OCI-LY3 (cell line): ENCODE results near the gene ERF.
A peak's percentile ranks its signal among the peaks of the same experiment; 100 is the strongest.

Experiments
- H2AFZ ChIP-seq: fragments of 200-600, 300-600 bp; shearing (Covaris generic); 2 replicates; pipeline ENCODE4 v1.6.0; 2014; ENCODE audit warnings: antibody characterized with exemption, low read depth, low read length
- H3K27ac ChIP-seq: fragments of 200-600, 300-600 bp; sonication (generic); 2 replicates; pipeline ENCODE4 v1.5.1; 2014; ENCODE audit warnings: mild to moderate bottlenecking, low read length, moderate library complexity, mixed read lengths
- H3K27me3 ChIP-seq: fragments of 200-600, 300-600 bp; sonication (generic); 2 replicates; pipeline ENCODE4 v1.6.1; 2014; ENCODE audit warnings: low read depth, low read length, mixed read lengths
- H3K36me3 ChIP-seq: fragments of 200-600, 300-600 bp; sonication (generic); replicated peaks from 2 replicates; pipeline ENCODE3; 2014; ENCODE audit warnings: low read depth, low read length, mixed read lengths
- H3K4me1 ChIP-seq: fragments of 300-600, 200-600 bp; sonication (generic); 2 replicates; pipeline ENCODE4 v1.6.1; 2014; ENCODE audit warnings: low read length, mixed read lengths
- H3K4me2 ChIP-seq: fragments of 200-600, 300-600 bp; sonication (generic); 2 replicates; pipeline ENCODE4 v1.6.1; 2014; ENCODE audit warnings: low read length, mixed read lengths
- H3K4me3 ChIP-seq: fragments of 300-600, 200-600 bp; sonication (generic); 2 replicates; pipeline ENCODE4 v1.5.1; 2014; ENCODE audit warnings: antibody characterized with exemption, mild to moderate bottlenecking, low read length, moderate library complexity
- H3K79me2 ChIP-seq: fragments of 300-600, 200-600 bp; shearing (Covaris generic); 2 replicates; pipeline ENCODE4 v1.6.1; 2014; ENCODE audit warnings: mild to moderate bottlenecking, low read length, mixed read lengths
- H3K9ac ChIP-seq: fragments of 300-600, 200-600 bp; shearing (Covaris generic); 2 replicates; pipeline ENCODE4 v1.6.0; 2014; ENCODE audit warnings: mild to moderate bottlenecking, low read length, moderate library complexity
- H3K9me3 ChIP-seq: fragments of 200-600, 300-600 bp; shearing (Covaris generic); 2 replicates; pipeline ENCODE4 v1.6.1; 2014; ENCODE audit warnings: low read length, mixed read lengths; ENCODE audit not compliant: insufficient read depth
- H4K20me1 ChIP-seq: fragments of 200-600, 300-600 bp; sonication (generic); 2 replicates; pipeline ENCODE4 v1.6.1; 2016; ENCODE audit warnings: low read length, mixed read lengths; ENCODE audit not compliant: insufficient read depth
- CTCF ChIP-seq: fragments of 200-600, 300-600 bp; sonication (generic); IDR thresholded peaks from 2 replicates; pipeline ENCODE4 v1.5.1; 2014; ENCODE audit warnings: antibody characterized with exemption, low read length, low read depth
- EZH2phosphoT487 ChIP-seq: fragments of 200-600 bp; shearing (Covaris generic); IDR thresholded peaks from 2 replicates; pipeline ENCODE4 v1.6.1; 2018; ENCODE audit warnings: antibody characterized with exemption, mixed run types, low read depth

ERF gene

GRCh38 chr19:42297039-42297438 lies 42.1 kb upstream of the ERF start:
- Histone ChIP-seq H3K27me3 (no peaks in the 10 kb centered on the region), H3K9ac (no peak overlapping the region), H3K79me2 (peaks cover 5% of the 10 kb centered on the region), H3K4me2 (no peak overlapping the region), H2AFZ (no peak overlapping the region), H4K20me1 (no peaks in the 10 kb centered on the region), H3K9me3 (no peaks in the 10 kb centered on the region), H3K36me3 (peaks cover 27% of the 10 kb centered on the region), H3K4me1 (peaks cover 8% of the 10 kb centered on the region), H3K27ac (no peak overlapping the region), H3K4me3 (no peak overlapping the region)
- no peak for TF ChIP-seq EZH2phosphoT487
- TF ChIP-seq CTCF = no peak

DNA sequence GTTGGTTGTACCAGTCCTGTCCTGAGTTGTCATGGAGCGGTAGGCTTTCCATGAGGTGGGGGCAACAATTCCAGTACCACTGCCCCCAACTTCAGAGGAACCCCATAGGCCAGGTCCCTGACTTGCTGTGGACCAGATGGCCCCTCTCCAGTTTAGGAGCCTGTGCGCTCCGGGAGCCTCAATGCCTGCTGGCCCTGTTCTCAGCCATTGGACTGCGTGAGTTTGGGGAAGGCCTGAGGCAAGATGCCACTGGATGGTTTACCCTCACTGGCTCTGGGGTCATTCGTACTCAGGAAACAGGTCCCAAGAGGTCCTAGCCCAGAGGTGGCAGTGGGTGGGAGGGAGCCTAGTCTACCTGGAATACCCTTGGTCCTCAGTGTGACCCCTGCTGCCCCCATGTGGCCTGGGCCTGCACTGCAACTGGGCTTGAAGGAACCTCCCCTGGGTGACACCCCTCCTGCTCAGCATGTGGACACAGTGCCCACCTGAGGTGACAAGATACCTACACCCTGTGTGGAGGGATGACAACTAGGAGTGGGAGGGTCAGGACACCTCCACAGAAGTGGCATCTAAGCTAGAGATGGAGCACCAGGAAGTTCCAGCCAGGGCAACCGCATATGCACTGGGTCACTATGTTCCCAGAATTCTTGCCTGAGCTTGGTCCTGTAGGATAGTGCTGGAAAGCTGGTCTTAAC lies 41.0 kb upstream of the ERF start:
- no peaks in the 10 kb centered on the region for H3K4me1 ChIP-seq
- TF ChIP-seq EZH2phosphoT487 (no peak), CTCF (peak; percentile 95)

GRCh38 chr19:42295342-42295741 lies 40.4 kb upstream of the ERF start:
- TF ChIP-seq CTCF (no peak), EZH2phosphoT487 (no peak)
- no peak overlapping the region for H3K4me3 ChIP-seq
- H4K20me1 ChIP-seq = no peaks in the 10 kb centered on the region
- H3K27me3 ChIP-seq = no peaks in the 10 kb centered on the region
- no peak overlapping the region for H3K27ac ChIP-seq
- no peaks in the 10 kb centered on the region for H3K79me2 ChIP-seq
- H3K9me3 ChIP-seq = no peaks in the 10 kb centered on the region
- H3K36me3 ChIP-seq = peaks cover 34% of the 10 kb centered on the region
- no peaks in the 10 kb centered on the region for H3K4me1 ChIP-seq
- no peak overlapping the region for H2AFZ ChIP-seq
- H3K4me2 ChIP-seq = no peak overlapping the region
- no peak overlapping the region for H3K9ac ChIP-seq

More for the DNA sequence above, 41.0 kb upstream of the ERF start:
- Histone ChIP-seq H3K9ac (no peak overlapping the region), H3K4me2 (no peak overlapping the region), H3K27ac (no peak overlapping the region), H3K27me3 (no peaks in the 10 kb centered on the region), H2AFZ (no peak overlapping the region), H3K4me3 (no peak overlapping the region), H3K36me3 (peaks cover 30% of the 10 kb centered on the region), H4K20me1 (no peaks in the 10 kb centered on the region), H3K79me2 (no peaks in the 10 kb centered on the region), H3K9me3 (no peaks in the 10 kb centered on the region)

DNA sequence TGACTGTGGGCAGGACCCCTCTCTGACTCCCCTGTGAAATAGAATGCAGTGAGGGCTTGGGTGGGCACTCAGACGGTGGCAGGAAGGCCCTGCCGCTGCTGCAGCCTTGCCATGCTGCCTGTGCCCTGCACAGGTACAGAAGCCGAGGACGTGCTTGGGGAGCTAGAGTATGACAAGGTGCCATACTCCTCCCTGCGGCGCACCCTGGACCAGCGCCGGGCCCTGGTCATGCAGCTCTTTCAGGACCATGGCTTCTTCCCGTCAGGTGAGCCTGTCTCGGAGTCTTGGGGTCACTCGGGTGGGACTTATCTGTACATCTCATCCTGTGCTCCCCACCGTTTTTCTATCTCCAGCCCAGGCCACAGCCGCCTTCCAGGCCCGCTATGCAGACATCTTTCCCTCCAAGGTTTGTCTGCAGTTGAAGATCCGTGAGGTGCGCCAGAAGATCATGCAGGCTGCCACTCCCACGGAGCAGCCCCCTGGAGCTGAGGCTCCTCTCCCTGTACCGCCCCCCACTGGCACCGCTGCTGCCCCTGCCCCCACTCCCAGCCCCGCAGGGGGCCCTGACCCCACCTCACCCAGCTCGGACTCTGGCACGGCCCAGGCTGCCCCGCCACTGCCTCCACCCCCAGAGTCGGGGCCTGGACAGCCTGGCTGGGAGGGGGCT lies 39.7 kb upstream of the ERF start:
- H3K9ac ChIP-seq = no peak overlapping the region
- no peaks in the 10 kb centered on the region for H3K4me1 ChIP-seq
- no peaks in the 10 kb centered on the region for H4K20me1 ChIP-seq
- no peak overlapping the region for H3K4me3 ChIP-seq
- no peak overlapping the region for H2AFZ ChIP-seq
- no peaks in the 10 kb centered on the region for H3K9me3 ChIP-seq
- no peaks in the 10 kb centered on the region for H3K79me2 ChIP-seq
- H3K36me3 ChIP-seq = peaks cover 34% of the 10 kb centered on the region
- no peak overlapping the region for H3K4me2 ChIP-seq
- no peak overlapping the region for H3K27ac ChIP-seq
- H3K27me3 ChIP-seq = no peaks in the 10 kb centered on the region
- TF ChIP-seq CTCF (no peak), EZH2phosphoT487 (no peak)
